PC-3 (cell line): ENCODE measurements around the gene DNAJC4. TPM values are rescaled to one million over a fixed set of nuclear protein-coding genes. Genes with fewer than 3 reads are reported as not detected.
A peak's percentile ranks its signal among the peaks of the same experiment; 100 is the strongest.

ENCODE experiments used
- ATAC-seq: fragments of 200-7000 bp; cut with Tn5 transposase; 2 replicates; pipeline ENCODE4 v1.9.1; 2020; ENCODE audit warnings: mild to moderate bottlenecking, moderate library complexity
- BruUV-seq: library from RNA; stranded (reverse); fragments of 400-500 nt; replicated peaks from 2 replicates; lab custom pipeline; 2021; lab: Mats Ljungman, UMichigan
- CTCF ChIA-PET: fragments of 300-600 bp; sonication (Branson Sonifier 250); formaldehyde crosslinking; loops from one replicate; lab custom pipeline; 2022; ENCODE audit warnings: antibody characterized with exemption; lab: Charles Lee
- POLR2A ChIA-PET: fragments of 300-600 bp; sonication (Branson Sonifier 250); formaldehyde crosslinking; loops from one replicate; lab custom pipeline; 2022; ENCODE audit warnings: antibody characterized with exemption; ENCODE audit not compliant: unreplicated experiment; lab: Charles Lee
- DNase-seq: peaks from one replicate; pipeline ENCODE4 v3.0.0-alpha.2; 2015
- H2AFZ ChIP-seq: fragments of 300-600 bp; sonication (generic); 2 replicates; pipeline ENCODE4 v1.6.0; 2016; ENCODE audit warnings: antibody characterized with exemption, low read length
- H3F3A ChIP-seq: fragments of 300-600 bp; sonication (generic); one replicate; pipeline ENCODE4 v1.6.0; 2017; ENCODE audit warnings: antibody characterized with exemption, low read length, control low read depth, mild to moderate bottlenecking; ENCODE audit not compliant: unreplicated experiment
- H3K27ac ChIP-seq: fragments of 300-600 bp; sonication (generic); 2 replicates; pipeline ENCODE4 v1.5.1; 2016; ENCODE audit warnings: mild to moderate bottlenecking, low read length
- H3K27me3 ChIP-seq: fragments of 300-600 bp; sonication (generic); 2 replicates; pipeline ENCODE4 v1.6.1; 2016; ENCODE audit warnings: low read length, mixed read lengths
- H3K36me3 ChIP-seq: fragments of 300-600 bp; sonication (generic); 2 replicates; pipeline ENCODE4 v1.6.1; 2016; ENCODE audit warnings: low read depth, mixed run types, low read length, mixed read lengths
- H3K4me1 ChIP-seq: fragments of 300-600 bp; sonication (generic); 2 replicates; pipeline ENCODE4 v1.5.1; 2016; ENCODE audit warnings: low read length; ENCODE audit not compliant: insufficient read depth
- H3K4me2 ChIP-seq: fragments of 300-600 bp; sonication (generic); 2 replicates; pipeline ENCODE4 v1.6.0; 2016; ENCODE audit warnings: low read length
- H3K4me3 ChIP-seq: fragments of 300-600 bp; sonication (generic); 2 replicates; pipeline ENCODE4 v1.5.1; 2016; ENCODE audit warnings: mild to moderate bottlenecking, low read length, mixed read lengths
- H3K79me2 ChIP-seq: fragments of 300-600 bp; sonication (generic); 2 replicates; pipeline ENCODE4 v1.6.1; 2017; ENCODE audit warnings: low read length, mixed read lengths
- H3K9ac ChIP-seq: fragments of 300-600 bp; sonication (generic); 2 replicates; pipeline ENCODE4 v1.6.0; 2016; ENCODE audit warnings: mild to moderate bottlenecking, low read length
- H3K9me2 ChIP-seq: fragments of 300-600 bp; sonication (generic); replicated peaks from 2 replicates; pipeline ENCODE4 v1.6.1; 2016; ENCODE audit warnings: mixed run types, low read length, mixed read lengths
- H3K9me3 ChIP-seq: fragments of 300-600 bp; sonication (generic); 2 replicates; pipeline ENCODE4 v1.6.1; 2016; ENCODE audit warnings: low read length, mixed read lengths
- H4K20me1 ChIP-seq: fragments of 300-600 bp; sonication (generic); 2 replicates; pipeline ENCODE4 v1.6.1; 2016; ENCODE audit warnings: low read length, mixed read lengths
- CTCF ChIP-seq: fragments of 300-600 bp; sonication (generic); conservative IDR thresholded peaks from 2 replicates; pipeline ENCODE4 v1.5.1; 2017; ENCODE audit warnings: antibody characterized with exemption, low read depth, mild to moderate bottlenecking, low read length
- EZH2 ChIP-seq: fragments of 300-600 bp; sonication (generic); IDR thresholded peaks from one replicate; pipeline ENCODE4 v1.6.1; 2017; ENCODE audit warnings: antibody characterized with exemption, mild to moderate bottlenecking, low read length; ENCODE audit not compliant: unreplicated experiment
- EZH2phosphoT487 ChIP-seq: fragments of 300-600 bp; sonication (generic); IDR thresholded peaks from 2 replicates; pipeline ENCODE4 v1.6.1; 2018; ENCODE audit warnings: mild to moderate bottlenecking, antibody characterized with exemption, low read length, borderline replicate concordance
- intact Hi-C: fragments of 100-400 bp; cut with micrococcal nuclease; formaldehyde crosslinking; loops from 2 replicates; pipeline ENCODE4 v1.9.0; 2023
- total RNA-seq: library from RNA; depleted of rRNA; stranded (reverse); fragments of >200 nt; gene quantifications from 2 replicates; pipeline ENCODE4 v1.2.3, GENCODE V29; 2014

Gene DNAJC4
- total RNA-seq, 1 experiment from 2014 or later: 25.4 TPM

- H3K9ac ChIP-seq: peak overlapping the region; percentile 2; the same call in 1 of the 2 replicates
- H3K4me3 ChIP-seq: peak overlapping the region; percentile 22; the same call in 1 of the 2 replicates
These were observed 48.6 kb upstream of the DNAJC4 start for GRCh38 chr11:64181506-64182411.

GRCh38 chr11:64183890-64184289 is 46.5 kb upstream of the DNAJC4 start:
- H3F3A ChIP-seq: peaks cover 4% of the 10 kb centered on the region
- no peaks in the 10 kb centered on the region for H3K9me2 ChIP-seq
- peaks cover 8% of the 10 kb centered on the region for H3K36me3 ChIP-seq
- peak overlapping the region; percentile 81 for H3K4me3 ChIP-seq
- POLR2A ChIA-PET: no interaction called here
- no peaks in the 10 kb centered on the region; the same call in 1 of the 2 replicates for H4K20me1 ChIP-seq
- H3K4me1 ChIP-seq: peaks cover 24% of the 10 kb centered on the region
- H3K9ac ChIP-seq: no peak overlapping the region
- peak overlapping the region; percentile 94 for H3K4me2 ChIP-seq
- no TSS peak for BruUV-seq
- H3K27me3 ChIP-seq: no peaks in the 10 kb centered on the region
- H2AFZ ChIP-seq: no peak overlapping the region
- intact Hi-C loops: loop anchor here (2.0 to 10.0 kb wide), 2 partner anchors 17 to 1459 kb away; partner anchors contain the start of genes HNRNPUL2, MACROD1 and TTC9C
- no peaks in the 10 kb centered on the region for H3K9me3 ChIP-seq
- no peak for ATAC-seq
- DNase-seq: no peak
- no peak for TF ChIP-seq CTCF
- no peak for TF ChIP-seq EZH2phosphoT487
- no peak for TF ChIP-seq EZH2
- CTCF ChIA-PET: interaction anchor here (0.6 kb wide), 2 partner anchors 13 to 69 kb away, joined by 6 to 11 read pairs; no protein-coding TSS in a partner anchor
- H3K27ac ChIP-seq: no peak overlapping the region
- peaks cover 28% of the 10 kb centered on the region for H3K79me2 ChIP-seq

More at GRCh38 chr11:64181506-64182411, 48.6 kb upstream of the DNAJC4 start:
- TF ChIP-seq CTCF: no peak
- no peak for TF ChIP-seq EZH2phosphoT487
- no peak for TF ChIP-seq EZH2
- Histone ChIP-seq H3K4me2 (peak overlapping the region; percentile 54), H3K4me1 (peaks cover 24% of the 10 kb centered on the region), H3K36me3 (no peaks in the 10 kb centered on the region), H3K9me3 (no peaks in the 10 kb centered on the region), H3K27ac (peak overlapping the region; percentile 4; the same call in 1 of the 2 replicates), H3K9me2 (no peaks in the 10 kb centered on the region), H3F3A (peaks cover 4% of the 10 kb centered on the region), H3K79me2 (peaks cover 28% of the 10 kb centered on the region), H2AFZ (peak overlapping the region; percentile 43; the same call in 1 of the 2 replicates), H3K27me3 (no peaks in the 10 kb centered on the region), H4K20me1 (no peaks in the 10 kb centered on the region)
- ATAC-seq: peak; percentile 51
- ChIA-PET CTCF (interaction anchor here (0.9 kb wide), 1 partner anchor 173 kb away, joined by 4 read pairs; no protein-coding TSS in a partner anchor), POLR2A (interaction anchor here (0.6 to 0.8 kb wide), 2 partner anchors 15 to 64 kb away, joined by 3 to 5 read pairs; no protein-coding TSS in a partner anchor)
- intact Hi-C loops: loop anchor here (10.0 kb wide), 1 partner anchor 1457 kb away; the partner anchor contains the start of genes HNRNPUL2 and TTC9C
- no TSS peak for BruUV-seq
- peak; percentile 93 for DNase-seq
